T-helper 17 cell (primary cell): ENCODE measurements around the gene KDM8. TPM values are rescaled to one million over a fixed set of nuclear protein-coding genes. Genes with fewer than 3 reads are reported as not detected.
"Not testable (repeated sequence)": the region's sequence is repeated elsewhere in the genome, so short reads cannot be mapped to it uniquely, and the experiment has no call there.

Experiments used
- ATAC-seq: fragments of 150-1000 bp; cut with Tn5 transposase; 2 replicates; pipeline ENCODE4 v1.10.0; 2021; ENCODE audit warnings: mild to moderate bottlenecking, moderate library complexity
- DNase-seq, 3 donors: peaks; one replicate each; pipeline versions ENCODE4 v3.0.0 to v3.0.0-alpha.2; 2020 to 2021
- H3K9me3 ChIP-seq: one replicate; pipeline ENCODE4 v1.7.0; 2013; ENCODE audit warnings: low read length, mild to moderate bottlenecking; ENCODE audit not compliant: control insufficient read depth, poor library complexity, severe bottlenecking
- H3K27ac Mint-ChIP-seq: one replicate; pipeline ENCODE4 v1.8.0; 2022; ENCODE audit warnings: mild to moderate bottlenecking, moderate library complexity, mixed read lengths
- H3K27me3 Mint-ChIP-seq: one replicate; pipeline ENCODE4 v1.8.0; 2022; ENCODE audit warnings: mixed read lengths
- H3K36me3 Mint-ChIP-seq: one replicate; pipeline ENCODE4 v1.8.0; 2022; ENCODE audit warnings: low read depth, mixed read lengths
- H3K4me1 Mint-ChIP-seq: one replicate; pipeline ENCODE4 v1.8.0; 2022; ENCODE audit warnings: mild to moderate bottlenecking, mixed read lengths
- H3K4me3 Mint-ChIP-seq: one replicate; pipeline ENCODE4 v1.8.0; 2022; ENCODE audit warnings: mild to moderate bottlenecking, moderate library complexity, mixed read lengths
- total RNA-seq, 4 donors: library from RNA in 2 of 4; stranded (reverse) in 2 of 4; gene quantifications; one replicate each; pipeline ENCODE4 v1.2.3 and lab custom pipeline; 2022 to 2026

Gene KDM8
- total RNA-seq, 2 donors from 2014 or later, result 11.6 to 11.9 TPM

DNA sequence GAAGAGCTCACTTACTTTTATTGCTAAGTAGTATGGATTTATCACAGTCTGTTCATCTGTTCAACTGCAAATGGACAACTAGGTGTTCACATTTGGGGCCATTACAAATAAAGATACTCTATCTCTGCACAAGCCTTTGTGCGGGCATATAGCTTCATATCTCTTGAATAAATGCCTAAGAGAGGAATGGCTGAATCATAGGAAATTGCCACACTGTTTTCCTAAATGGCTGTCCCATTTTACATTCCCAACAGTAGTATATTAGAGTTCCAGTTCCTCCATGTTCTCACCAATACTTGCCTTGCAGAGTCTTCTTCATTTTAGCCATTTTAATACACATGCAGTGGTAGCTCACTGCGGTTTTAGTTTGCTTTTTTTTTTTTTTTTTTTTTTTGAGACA is 44.7 kb downstream of the KDM8 start:
- Mint-ChIP-seq H3K4me3 (no peak overlapping the region), H3K27me3 (no peaks in the 10 kb centered on the region), H3K4me1 (peaks cover 30% of the 10 kb centered on the region), H3K36me3 (peaks cover 9% of the 10 kb centered on the region), H3K27ac (no peak overlapping the region)
- ATAC-seq, result no peak
- no peaks in the 10 kb centered on the region for H3K9me3 ChIP-seq
- no peak for DNase-seq

DNA sequence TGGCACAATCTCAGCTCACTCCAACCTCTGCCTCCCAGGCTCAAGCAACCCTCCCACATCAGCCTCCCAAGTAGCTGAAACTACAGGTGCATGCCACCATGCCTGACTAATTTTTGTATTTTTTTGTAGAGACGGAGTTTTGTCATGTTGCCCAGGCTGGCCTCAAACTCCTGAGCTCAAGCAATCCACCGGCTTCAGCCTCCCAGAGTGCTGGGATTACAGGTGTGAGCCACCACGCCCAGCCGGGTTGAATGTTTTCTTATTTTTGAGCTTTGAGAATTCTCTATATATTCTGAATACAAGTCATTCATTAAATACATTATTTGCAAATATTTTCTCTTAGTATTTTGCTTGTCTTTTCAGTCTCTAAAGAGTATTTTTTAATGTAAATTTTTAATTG is 45.6 kb downstream of the KDM8 start:
- H3K4me1 Mint-ChIP-seq, result peaks cover 28% of the 10 kb centered on the region
- DNase-seq, H3K27ac Mint-ChIP-seq, H3K9me3 ChIP-seq, H3K4me3 Mint-ChIP-seq, H3K36me3 Mint-ChIP-seq, ATAC-seq, H3K27me3 Mint-ChIP-seq: not testable (repeated sequence)

DNA sequence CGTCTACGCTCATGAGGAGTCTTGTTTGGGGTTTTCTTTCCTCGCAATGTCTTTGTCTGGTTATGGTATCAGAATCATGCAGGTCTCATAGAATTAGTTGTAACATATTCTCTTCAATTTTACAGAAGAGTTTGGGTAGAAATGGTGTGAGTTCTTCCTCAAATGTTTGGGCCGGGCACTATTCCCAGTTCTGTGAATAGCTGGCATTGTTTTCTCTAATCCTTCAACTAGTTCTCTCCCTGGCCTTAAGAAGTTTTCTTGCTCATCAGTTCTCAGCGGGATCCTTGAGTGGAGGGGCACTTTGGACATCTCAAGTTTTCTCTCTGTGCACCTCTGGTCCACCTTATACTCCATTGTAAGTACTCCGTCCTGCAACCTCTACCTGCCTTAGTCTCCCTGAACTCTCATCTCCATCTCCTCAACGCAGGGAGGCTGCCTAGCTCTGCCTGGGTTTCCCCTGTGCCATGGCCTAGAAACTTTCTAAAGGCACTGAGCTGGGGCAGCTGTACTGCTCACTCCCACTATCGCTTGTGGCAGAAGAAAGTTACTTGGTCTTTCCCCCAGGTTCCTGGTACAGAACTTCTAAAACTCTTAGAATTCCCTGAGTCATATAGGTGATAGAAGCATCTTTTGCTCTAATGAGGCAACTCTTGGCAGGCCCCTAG is 48.3 kb downstream of the KDM8 start:
- ATAC-seq (peak; percentile 27), DNase-seq (no peak)
- H3K27ac Mint-ChIP-seq, result peak overlapping the region; percentile 89
- no peaks in the 10 kb centered on the region for H3K9me3 ChIP-seq
- peaks cover 22% of the 10 kb centered on the region for H3K36me3 Mint-ChIP-seq
- no peaks in the 10 kb centered on the region for H3K27me3 Mint-ChIP-seq
- no peak overlapping the region for H3K4me3 Mint-ChIP-seq
- H3K4me1 Mint-ChIP-seq, result peaks cover 31% of the 10 kb centered on the region

DNA sequence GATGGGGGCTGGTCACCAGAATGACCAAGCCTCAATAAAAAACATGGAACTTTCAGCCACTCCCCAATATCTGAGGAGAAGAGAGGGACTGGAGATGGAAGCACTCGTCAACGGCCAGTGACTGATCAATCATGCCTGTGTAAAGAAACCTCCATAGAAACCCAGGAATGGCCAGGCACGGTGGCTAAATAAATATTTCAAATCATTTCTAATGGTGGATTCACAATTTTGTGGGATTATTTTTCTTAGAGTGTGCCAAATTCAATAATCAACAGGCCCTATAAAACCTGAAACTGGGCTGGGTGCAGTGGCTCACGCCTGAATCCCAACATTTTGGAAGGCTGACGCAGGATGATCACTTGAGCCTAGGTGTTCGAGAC is 48.9 kb downstream of the KDM8 start:
- ATAC-seq (no peak), DNase-seq (no peak)
- no peak overlapping the region for H3K4me3 Mint-ChIP-seq
- no peaks in the 10 kb centered on the region for H3K27me3 Mint-ChIP-seq
- H3K36me3 Mint-ChIP-seq, result peaks cover 22% of the 10 kb centered on the region
- H3K4me1 Mint-ChIP-seq, result peaks cover 30% of the 10 kb centered on the region
- no peaks in the 10 kb centered on the region for H3K9me3 ChIP-seq
- H3K27ac Mint-ChIP-seq, result peak overlapping the region; percentile 89

DNA sequence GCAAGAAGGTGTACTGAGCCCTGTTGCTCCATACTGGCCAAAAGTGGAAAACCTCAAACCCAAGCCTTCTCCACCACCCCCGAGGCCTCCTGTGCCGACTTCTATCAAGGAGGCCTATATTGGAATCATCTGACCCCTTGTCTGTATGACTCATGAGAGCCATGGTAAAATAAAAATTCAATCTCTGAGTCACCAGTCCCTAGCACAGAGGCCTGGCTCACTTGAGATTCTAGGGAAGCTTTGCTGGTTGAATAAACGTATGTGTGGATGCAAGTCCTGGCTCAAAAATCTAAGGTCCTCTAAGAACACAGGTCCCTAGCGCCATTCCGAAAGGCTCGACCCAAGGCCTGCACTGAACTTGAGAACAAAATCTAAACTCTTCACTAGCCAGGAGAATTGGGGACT is 50.2 kb downstream of the KDM8 start:
- Mint-ChIP-seq H3K4me3 (peak overlapping the region; percentile 59), H3K36me3 (peaks cover 22% of the 10 kb centered on the region), H3K27ac (peak overlapping the region; percentile 89), H3K4me1 (peaks cover 33% of the 10 kb centered on the region), H3K27me3 (no peaks in the 10 kb centered on the region)
- H3K9me3 ChIP-seq, result no peaks in the 10 kb centered on the region
- no peak for ATAC-seq
- no peak for DNase-seq

DNA sequence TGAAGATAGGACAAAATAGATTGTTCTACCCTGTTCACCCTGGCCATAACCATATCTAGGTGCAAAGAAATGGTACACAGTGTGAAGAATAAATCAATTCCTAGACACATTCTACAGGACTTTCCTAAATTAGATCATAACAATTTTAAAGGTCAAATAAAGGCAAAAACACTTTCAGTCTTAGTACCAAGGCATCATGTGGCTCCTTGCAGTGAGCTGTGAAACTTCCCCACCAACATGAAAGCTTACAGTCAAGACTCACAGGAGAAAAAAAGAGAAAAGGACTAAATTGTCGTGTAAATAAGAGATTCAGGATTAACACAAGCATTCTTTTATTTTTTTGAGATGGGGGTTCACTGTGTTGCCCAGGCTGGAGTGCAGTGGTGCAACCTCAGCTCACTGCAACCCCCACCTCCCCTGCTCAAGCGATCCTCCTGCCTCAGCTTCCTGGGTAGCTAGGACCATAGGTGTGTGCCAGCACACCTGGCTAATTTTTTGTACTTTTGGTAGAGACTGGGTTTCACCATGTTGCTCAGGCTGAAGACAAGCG is 51.0 kb downstream of the KDM8 start:
- Mint-ChIP-seq H3K4me3 (no peak overlapping the region), H3K36me3 (peaks cover 23% of the 10 kb centered on the region), H3K27ac (peak overlapping the region; percentile 89), H3K4me1 (peaks cover 37% of the 10 kb centered on the region), H3K27me3 (no peaks in the 10 kb centered on the region)
- ATAC-seq, result peak; percentile 61
- no peaks in the 10 kb centered on the region for H3K9me3 ChIP-seq
- DNase-seq, result no peak

DNA sequence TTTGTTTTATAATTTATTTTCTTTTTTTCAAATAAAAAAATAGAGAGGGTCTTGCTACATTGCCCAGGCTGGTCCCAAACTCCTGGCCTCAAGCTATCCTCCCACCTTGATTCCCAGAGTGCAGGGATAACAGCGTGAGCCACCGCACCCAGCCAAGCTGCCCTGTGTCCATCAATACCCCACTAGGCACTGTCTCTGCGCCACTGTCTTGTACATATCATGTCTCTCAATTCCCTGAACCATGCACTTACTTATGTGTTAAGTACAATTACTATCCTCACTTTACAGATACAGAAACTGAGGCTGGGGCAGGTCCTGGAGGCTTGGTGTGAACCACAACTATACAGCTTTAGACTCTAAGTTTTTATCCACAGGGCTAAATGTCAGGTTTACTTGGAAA is 53.5 kb downstream of the KDM8 start:
- Mint-ChIP-seq H3K4me3 (no peak overlapping the region), H3K27me3 (no peaks in the 10 kb centered on the region), H3K27ac (no peak overlapping the region), H3K36me3 (peaks cover 21% of the 10 kb centered on the region), H3K4me1 (peaks cover 35% of the 10 kb centered on the region)
- H3K9me3 ChIP-seq, result no peaks in the 10 kb centered on the region
- no peak for ATAC-seq
- DNase-seq, result no peak

DNA sequence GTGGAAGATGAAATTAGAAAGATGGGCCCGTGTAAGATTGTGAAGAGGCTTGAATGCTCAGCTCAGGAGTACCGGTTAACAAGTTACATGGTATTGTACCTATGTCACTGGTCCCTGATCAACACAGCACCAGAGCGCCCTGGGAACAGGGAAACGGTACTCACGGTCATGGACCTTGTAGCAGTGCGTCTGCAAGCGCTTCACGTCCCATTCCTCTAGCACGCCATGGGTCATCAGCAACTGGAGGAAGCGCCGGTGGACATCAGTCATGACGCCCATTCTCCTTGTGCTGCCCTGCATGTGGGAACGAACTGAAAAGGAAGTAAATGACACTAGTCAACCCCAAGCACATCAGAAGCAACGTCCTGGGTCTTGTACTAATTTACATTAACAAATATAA is 53.9 kb downstream of the KDM8 start:
- Mint-ChIP-seq H3K27ac (no peak overlapping the region), H3K4me3 (no peak overlapping the region), H3K36me3 (peaks cover 19% of the 10 kb centered on the region), H3K4me1 (peaks cover 36% of the 10 kb centered on the region), H3K27me3 (no peaks in the 10 kb centered on the region)
- no peak for DNase-seq
- H3K9me3 ChIP-seq, result no peaks in the 10 kb centered on the region
- ATAC-seq, result no peak

DNA sequence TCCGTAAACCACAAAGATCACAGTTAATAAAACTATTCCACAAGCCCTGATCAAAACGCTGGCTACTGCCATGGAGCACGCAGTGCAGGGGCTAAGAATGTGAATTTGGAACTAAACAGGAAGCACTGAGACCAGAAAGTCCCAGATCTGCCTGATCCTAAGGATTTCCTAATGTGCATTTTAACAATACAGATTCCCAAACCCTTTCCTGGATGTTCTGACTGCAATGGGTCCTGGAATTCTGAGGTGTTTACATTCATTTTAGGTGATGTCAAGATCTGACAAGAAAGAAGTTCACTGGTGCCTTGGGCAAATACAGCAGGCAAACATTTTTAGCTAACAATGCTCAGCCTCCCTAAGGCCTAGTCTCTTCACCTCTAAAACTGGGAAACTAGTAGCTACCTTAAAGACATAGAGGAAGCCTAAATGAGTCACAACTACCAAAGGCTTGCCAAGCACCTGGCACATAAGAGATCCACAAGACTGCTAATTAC is 55.0 kb downstream of the KDM8 start:
- no peak for ATAC-seq
- Mint-ChIP-seq H3K4me3 (no peak overlapping the region), H3K27me3 (no peaks in the 10 kb centered on the region), H3K27ac (peak overlapping the region; percentile 85), H3K4me1 (peaks cover 45% of the 10 kb centered on the region), H3K36me3 (peaks cover 20% of the 10 kb centered on the region)
- no peak for DNase-seq
- H3K9me3 ChIP-seq, result no peaks in the 10 kb centered on the region

DNA sequence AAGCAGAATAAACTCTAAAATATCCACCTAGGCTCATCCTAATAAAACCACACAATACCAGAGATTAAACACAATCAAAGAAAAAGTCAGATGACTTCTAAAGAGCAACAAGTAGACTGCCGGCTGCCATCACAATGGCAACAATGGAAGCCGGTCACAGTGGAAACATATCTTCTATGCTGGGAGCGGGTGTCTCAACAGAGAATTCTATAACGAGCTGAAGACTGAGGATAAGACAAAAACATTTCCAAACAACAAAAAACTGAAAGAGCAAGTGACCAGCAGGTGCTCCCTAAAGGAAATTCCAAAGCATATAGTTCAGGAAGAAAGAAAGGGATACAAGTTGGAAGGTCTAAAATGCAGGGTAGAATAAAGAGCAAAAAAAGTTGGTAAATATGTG is 56.4 kb downstream of the KDM8 start:
- Mint-ChIP-seq H3K4me1 (peaks cover 36% of the 10 kb centered on the region), H3K27ac (peak overlapping the region; percentile 85), H3K4me3 (peak overlapping the region; percentile 45), H3K36me3 (peaks cover 17% of the 10 kb centered on the region), H3K27me3 (no peaks in the 10 kb centered on the region)
- no peak for ATAC-seq
- no peak for DNase-seq
- H3K9me3 ChIP-seq, result no peaks in the 10 kb centered on the region

DNA sequence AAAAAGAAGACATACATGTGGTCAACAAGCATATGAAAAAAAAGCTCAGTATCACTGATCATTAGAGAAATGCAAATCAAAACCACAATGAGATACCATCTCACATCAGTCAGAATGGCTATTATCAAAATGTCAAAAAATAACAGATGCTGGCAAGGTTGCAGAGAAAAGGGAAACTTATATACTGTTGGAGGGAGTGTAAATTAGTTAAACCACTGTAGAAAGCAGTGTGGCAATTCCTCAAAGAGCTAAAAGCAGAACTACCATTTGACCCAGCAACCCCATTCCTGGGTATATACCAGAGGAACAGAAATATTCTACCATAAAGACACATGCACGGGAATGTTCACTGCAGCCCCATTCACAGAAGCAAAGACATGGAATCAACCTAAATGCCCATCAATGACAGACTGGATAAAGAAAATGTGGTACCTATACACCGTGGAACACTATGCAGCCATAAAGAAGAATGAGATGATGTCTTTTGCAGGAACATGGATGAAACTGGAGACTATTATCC is 59.6 kb downstream of the KDM8 start:
- H3K27ac Mint-ChIP-seq, H3K9me3 ChIP-seq, DNase-seq, H3K27me3 Mint-ChIP-seq, ATAC-seq, H3K4me3 Mint-ChIP-seq: not testable (repeated sequence)
- peaks cover 42% of the 10 kb centered on the region for H3K4me1 Mint-ChIP-seq
- peaks cover 12% of the 10 kb centered on the region for H3K36me3 Mint-ChIP-seq

DNA sequence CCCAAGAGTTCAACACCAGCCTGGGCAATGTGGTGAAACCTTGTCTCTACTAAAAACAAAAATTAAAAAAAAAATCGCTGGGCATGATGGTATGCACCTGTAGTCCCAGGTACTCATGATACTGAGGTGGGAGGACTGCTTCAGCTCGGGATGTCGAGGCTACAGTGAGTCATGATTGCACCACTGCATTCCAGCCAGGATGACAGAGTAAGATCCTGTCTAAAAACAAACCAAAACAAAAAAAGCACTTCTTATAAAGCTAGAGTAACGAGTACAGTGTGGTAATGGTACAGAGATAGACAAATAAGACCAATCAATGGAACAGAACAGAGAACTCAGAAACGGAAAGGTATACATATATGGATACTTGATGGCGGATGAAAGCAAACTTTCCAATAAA is 60.8 kb downstream of the KDM8 start:
- H3K4me1 Mint-ChIP-seq, result peaks cover 43% of the 10 kb centered on the region
- no peak for ATAC-seq
- no peak overlapping the region for H3K27ac Mint-ChIP-seq
- no peak overlapping the region for H3K4me3 Mint-ChIP-seq
- peaks cover 11% of the 10 kb centered on the region for H3K36me3 Mint-ChIP-seq
- H3K9me3 ChIP-seq, result no peaks in the 10 kb centered on the region
- no peaks in the 10 kb centered on the region for H3K27me3 Mint-ChIP-seq
- no peak for DNase-seq

DNA sequence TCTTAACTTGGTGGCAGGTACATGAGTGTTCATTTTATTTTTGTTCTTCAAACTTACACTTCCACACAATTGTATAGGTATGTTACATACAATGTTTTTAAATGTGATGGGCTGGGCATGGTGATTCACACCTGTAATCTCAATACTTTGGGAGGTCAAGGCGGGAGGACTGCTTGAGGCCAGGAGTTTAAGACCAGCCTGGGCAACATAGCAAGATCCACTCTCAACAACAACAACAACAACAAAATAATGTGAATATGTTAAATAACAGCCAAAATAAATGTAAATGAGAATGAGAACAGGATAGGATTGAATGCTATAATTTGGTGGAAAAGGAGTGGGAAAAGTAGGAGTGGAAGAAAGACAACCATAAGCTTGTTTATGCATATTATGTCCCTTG is 62.7 kb downstream of the KDM8 start:
- no peaks in the 10 kb centered on the region for H3K27me3 Mint-ChIP-seq
- H3K9me3 ChIP-seq, result no peaks in the 10 kb centered on the region
- DNase-seq (no peak), ATAC-seq (no peak)
- peaks cover 11% of the 10 kb centered on the region for H3K36me3 Mint-ChIP-seq
- peak overlapping the region; percentile 43 for H3K27ac Mint-ChIP-seq
- no peak overlapping the region for H3K4me3 Mint-ChIP-seq
- peaks cover 44% of the 10 kb centered on the region for H3K4me1 Mint-ChIP-seq
